ENCODE measurements around the gene COL18A1. TPM values are rescaled to one million over a fixed set of nuclear protein-coding genes. Genes with fewer than 3 reads are reported as not detected.
"Not testable (repeated sequence)": the region's sequence is repeated elsewhere in the genome, so short reads cannot be mapped to it uniquely, and the experiment has no call there.

COL18A1 gene
- total and polyA plus RNA-seq, 2 donors: 18.9 to 58.6 TPM

DNA sequence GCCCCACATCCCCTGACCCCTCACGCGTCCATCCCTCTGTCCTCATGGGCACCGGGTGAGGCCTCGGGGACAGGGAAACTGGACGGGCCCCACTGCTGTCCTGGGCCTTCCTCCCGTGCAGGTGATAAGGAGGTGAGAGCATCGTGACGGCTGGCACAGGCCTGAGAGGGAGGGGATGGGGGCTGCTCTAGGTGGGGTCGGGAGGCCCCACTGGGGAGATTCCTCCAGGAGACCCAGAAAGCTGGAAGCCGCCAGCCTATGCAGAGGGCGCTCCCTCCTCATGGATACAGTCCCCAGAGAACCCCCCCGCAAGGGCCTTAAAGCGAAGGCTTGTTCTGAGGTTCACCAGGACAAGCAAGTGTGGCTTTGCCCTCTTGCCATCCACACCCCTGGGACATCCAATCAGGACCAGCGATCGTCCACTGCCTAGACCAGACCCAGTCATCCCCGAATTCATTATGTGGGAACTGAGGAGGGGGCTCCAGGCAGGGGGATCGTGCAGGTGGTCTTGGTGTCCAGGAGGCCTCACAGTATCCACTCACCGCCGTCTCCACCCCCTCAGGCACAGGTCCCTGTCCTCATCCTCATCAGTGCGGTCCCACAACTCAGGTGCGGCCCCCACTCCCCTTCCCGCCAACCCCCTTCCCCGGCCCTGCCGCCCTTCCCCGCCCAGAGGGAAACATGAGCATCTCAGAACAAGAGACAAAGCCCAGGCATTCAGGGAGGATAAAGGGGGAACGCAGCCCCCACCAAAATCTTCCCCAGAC is 45.3 kb upstream of the COL18A1 start:
- H3K27me3 ChIP-seq (ENCODE audit: control insufficient read depth in 2 of 2, insufficient read depth in 1 of 2, low read length in 1 of 2): peaks cover 0 to 36% of the 10 kb centered on the region in 2 donors

GRCh38 chr21:45361033-45361997 is 43.6 kb upstream of the COL18A1 start:
- no peak overlapping the region for H3K4me3 ChIP-seq (ENCODE audit: low read length in 2 of 2)
- peaks cover 0 to 30% of the 10 kb centered on the region in 2 donors for H3K27me3 ChIP-seq (ENCODE audit: control insufficient read depth in 2 of 2, insufficient read depth in 1 of 2, low read length in 1 of 2)
- peaks cover 0 to 7% of the 10 kb centered on the region in 2 donors for H3K4me1 ChIP-seq (ENCODE audit: control insufficient read depth in 2 of 2, insufficient read depth in 2 of 2, low read length in 2 of 2)
- H3K36me3 ChIP-seq (ENCODE audit: control insufficient read depth in 2 of 2, insufficient read depth in 2 of 2, low read length in 1 of 2): no peaks in the 10 kb centered on the region
- WGBS: 91% methylated on average over 29 of the region's 29 CpGs
- no peak overlapping the region for H3K27ac ChIP-seq (ENCODE audit: low read depth in 1 of 2, low read length in 1 of 2)
- H3K9me3 ChIP-seq (ENCODE audit: control insufficient read depth in 2 of 2, insufficient read depth in 1 of 2, low read length in 1 of 2): no peaks in the 10 kb centered on the region
- DNase-seq (ENCODE audit: low read depth in 6 of 9, low spot score in 9 of 9): no peak

More for the DNA sequence above, 45.3 kb upstream of the COL18A1 start:
- H3K27ac ChIP-seq (ENCODE audit: low read depth in 1 of 2, low read length in 1 of 2): no peak overlapping the region
- no peaks in the 10 kb centered on the region for H3K9me3 ChIP-seq (ENCODE audit: control insufficient read depth in 2 of 2, insufficient read depth in 1 of 2, low read length in 1 of 2)
- no peaks in the 10 kb centered on the region for H3K36me3 ChIP-seq (ENCODE audit: control insufficient read depth in 2 of 2, insufficient read depth in 2 of 2, low read length in 1 of 2)
- 93% methylated on average over 26 of the region's 26 CpGs for WGBS
- no peak for DNase-seq (ENCODE audit: low read depth in 6 of 9, low spot score in 9 of 9)
- H3K4me3 ChIP-seq (ENCODE audit: low read length in 2 of 2): no peak overlapping the region
- H3K4me1 ChIP-seq (ENCODE audit: control insufficient read depth in 2 of 2, insufficient read depth in 2 of 2, low read length in 2 of 2): peaks cover 0 to 4% of the 10 kb centered on the region in 2 donors

DNA sequence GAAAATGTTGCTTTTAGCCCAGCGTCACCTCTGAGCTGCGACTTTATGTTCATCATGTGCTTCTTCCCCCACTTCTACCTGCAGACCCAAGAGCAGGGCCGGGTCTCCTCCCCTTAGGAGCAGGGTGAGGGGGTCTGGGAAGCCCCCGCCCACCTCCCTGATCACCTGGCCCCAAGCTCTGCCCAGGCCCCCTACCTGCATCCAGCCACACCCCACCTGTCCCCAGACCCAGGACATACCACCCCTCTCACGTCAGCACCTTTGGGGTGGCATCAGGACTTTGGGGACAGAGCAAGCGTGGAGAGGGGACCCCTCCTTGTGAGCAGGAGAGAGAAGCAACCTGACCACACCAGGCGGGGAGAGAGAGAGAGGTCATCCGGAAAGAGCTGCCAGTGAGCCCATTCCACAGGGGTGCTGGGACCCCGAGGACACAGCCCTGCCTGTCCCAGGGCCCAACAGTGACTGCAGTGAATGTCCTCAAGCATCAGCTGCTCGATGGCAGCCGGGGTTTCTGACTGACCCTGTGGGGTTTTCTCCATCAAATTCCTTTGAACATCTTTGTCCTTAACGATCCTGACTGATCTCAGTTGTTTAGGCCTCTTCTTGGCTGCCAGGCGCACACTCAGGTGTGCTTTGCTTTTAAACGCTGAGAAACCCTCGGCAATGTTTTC is 42.8 kb upstream of the COL18A1 start:
- WGBS: 92% methylated on average over 15 of the region's 15 CpGs

GRCh38 chr21:45362748-45363145 is 42.2 kb upstream of the COL18A1 start:
- H3K36me3 ChIP-seq (ENCODE audit: control insufficient read depth in 2 of 2, insufficient read depth in 2 of 2, low read length in 1 of 2): no peaks in the 10 kb centered on the region
- H3K9me3 ChIP-seq (ENCODE audit: control insufficient read depth in 2 of 2, insufficient read depth in 1 of 2, low read length in 1 of 2): no peaks in the 10 kb centered on the region
- peaks cover 0 to 5% of the 10 kb centered on the region in 2 donors for H3K4me1 ChIP-seq (ENCODE audit: control insufficient read depth in 2 of 2, insufficient read depth in 2 of 2, low read length in 2 of 2)
- H3K4me3 ChIP-seq (ENCODE audit: low read length in 2 of 2): no peak overlapping the region
- no peak overlapping the region for H3K27ac ChIP-seq (ENCODE audit: low read depth in 1 of 2, low read length in 1 of 2)
- peaks cover 0 to 20% of the 10 kb centered on the region in 2 donors for H3K27me3 ChIP-seq (ENCODE audit: control insufficient read depth in 2 of 2, insufficient read depth in 1 of 2, low read length in 1 of 2)
- DNase-seq (ENCODE audit: low read depth in 6 of 9, low spot score in 9 of 9): no peak
- 94% methylated on average over 14 of the region's 14 CpGs for WGBS

More for the DNA sequence above, 42.8 kb upstream of the COL18A1 start:
- Histone ChIP-seq H3K36me3 (ENCODE audit: control insufficient read depth in 2 of 2, insufficient read depth in 2 of 2, low read length in 1 of 2) (no peaks in the 10 kb centered on the region), H3K4me1 (ENCODE audit: control insufficient read depth in 2 of 2, insufficient read depth in 2 of 2, low read length in 2 of 2) (peaks cover 0 to 7% of the 10 kb centered on the region in 2 donors), H3K27ac (ENCODE audit: low read depth in 1 of 2, low read length in 1 of 2) (no peak overlapping the region), H3K27me3 (ENCODE audit: control insufficient read depth in 2 of 2, insufficient read depth in 1 of 2, low read length in 1 of 2) (peaks cover 0 to 24% of the 10 kb centered on the region in 2 donors), H3K4me3 (ENCODE audit: low read length in 2 of 2) (no peak overlapping the region), H3K9me3 (ENCODE audit: control insufficient read depth in 2 of 2, insufficient read depth in 1 of 2, low read length in 1 of 2) (no peaks in the 10 kb centered on the region)
- DNase-seq (ENCODE audit: low read depth in 6 of 9, low spot score in 9 of 9): no peak

DNA sequence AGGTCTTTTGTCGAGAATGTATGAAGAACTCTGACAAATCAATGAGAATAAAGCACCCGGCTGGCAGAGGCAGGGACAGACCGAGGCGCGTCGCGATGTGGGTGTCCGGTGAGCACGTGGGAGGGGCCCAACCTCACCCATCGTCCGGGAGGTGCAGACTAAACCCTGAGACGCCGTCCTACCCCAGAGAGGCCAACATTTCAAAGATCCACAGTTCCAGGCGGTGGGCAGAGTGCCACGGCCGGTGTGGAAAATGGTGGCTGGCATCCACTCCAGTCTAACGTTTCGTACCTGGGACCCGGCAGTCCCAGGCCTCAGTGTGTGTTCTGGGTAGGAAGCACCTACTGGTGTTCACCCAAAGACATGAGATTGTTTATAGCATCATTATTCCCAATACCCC is 41.7 kb upstream of the COL18A1 start:
- not testable (repeated sequence) for H3K36me3 ChIP-seq (ENCODE audit: control insufficient read depth in 2 of 2, insufficient read depth in 2 of 2, low read length in 1 of 2); H3K4me1 ChIP-seq (ENCODE audit: control insufficient read depth in 2 of 2, insufficient read depth in 2 of 2, low read length in 2 of 2); H3K27ac ChIP-seq (ENCODE audit: low read depth in 1 of 2, low read length in 1 of 2); H3K4me3 ChIP-seq (ENCODE audit: low read length in 2 of 2); DNase-seq (ENCODE audit: low read depth in 6 of 9, low spot score in 9 of 9); H3K9me3 ChIP-seq (ENCODE audit: control insufficient read depth in 2 of 2, insufficient read depth in 1 of 2, low read length in 1 of 2)
- 91% methylated on average over 19 of the region's 19 CpGs for WGBS
- peaks cover 0 to 18% of the 10 kb centered on the region in 2 donors for H3K27me3 ChIP-seq (ENCODE audit: control insufficient read depth in 2 of 2, insufficient read depth in 1 of 2, low read length in 1 of 2)

DNA sequence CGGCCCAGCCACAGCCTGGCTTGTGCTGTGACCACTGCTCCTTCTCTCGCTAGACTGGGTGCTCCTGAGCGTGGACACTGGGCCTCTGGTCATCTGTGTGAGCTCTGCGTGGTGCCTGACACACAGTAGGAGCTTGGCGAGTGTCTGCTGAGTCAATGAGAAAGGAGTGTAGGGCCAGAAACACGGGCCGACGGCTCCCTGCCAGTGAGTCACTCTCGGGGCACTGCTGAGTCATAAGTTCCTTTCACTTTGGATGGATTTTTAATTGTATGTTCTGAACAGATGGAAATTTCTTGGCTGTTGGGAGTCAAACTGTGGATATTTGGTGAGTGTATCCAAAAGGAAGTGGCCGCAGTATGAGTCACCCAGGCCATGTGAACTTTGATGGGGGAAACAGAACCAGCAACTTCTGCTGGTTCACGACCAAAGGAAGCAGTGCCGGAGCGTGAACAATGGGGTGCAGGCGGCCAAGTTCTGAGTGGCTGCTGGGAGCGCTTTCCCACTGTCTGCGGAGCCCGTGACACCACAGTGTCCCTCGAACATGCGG is 41.0 kb upstream of the COL18A1 start:
- H3K27me3 ChIP-seq (ENCODE audit: control insufficient read depth in 2 of 2, insufficient read depth in 1 of 2, low read length in 1 of 2): peaks cover 0 to 16% of the 10 kb centered on the region in 2 donors
- WGBS: 58% methylated on average over 19 of the region's 19 CpGs
- H3K9me3 ChIP-seq (ENCODE audit: control insufficient read depth in 2 of 2, insufficient read depth in 1 of 2, low read length in 1 of 2): no peaks in the 10 kb centered on the region
- H3K27ac ChIP-seq (ENCODE audit: low read depth in 1 of 2, low read length in 1 of 2): peak overlapping the region; percentile 58 to 68
- H3K4me1 ChIP-seq (ENCODE audit: control insufficient read depth in 2 of 2, insufficient read depth in 2 of 2, low read length in 2 of 2): peaks cover 0 to 5% of the 10 kb centered on the region in 2 donors
- DNase-seq (ENCODE audit: low read depth in 6 of 9, low spot score in 9 of 9): peak in 1 of 9 donors; percentile 8
- H3K36me3 ChIP-seq (ENCODE audit: control insufficient read depth in 2 of 2, insufficient read depth in 2 of 2, low read length in 1 of 2): no peaks in the 10 kb centered on the region
- no peak overlapping the region for H3K4me3 ChIP-seq (ENCODE audit: low read length in 2 of 2)

DNA sequence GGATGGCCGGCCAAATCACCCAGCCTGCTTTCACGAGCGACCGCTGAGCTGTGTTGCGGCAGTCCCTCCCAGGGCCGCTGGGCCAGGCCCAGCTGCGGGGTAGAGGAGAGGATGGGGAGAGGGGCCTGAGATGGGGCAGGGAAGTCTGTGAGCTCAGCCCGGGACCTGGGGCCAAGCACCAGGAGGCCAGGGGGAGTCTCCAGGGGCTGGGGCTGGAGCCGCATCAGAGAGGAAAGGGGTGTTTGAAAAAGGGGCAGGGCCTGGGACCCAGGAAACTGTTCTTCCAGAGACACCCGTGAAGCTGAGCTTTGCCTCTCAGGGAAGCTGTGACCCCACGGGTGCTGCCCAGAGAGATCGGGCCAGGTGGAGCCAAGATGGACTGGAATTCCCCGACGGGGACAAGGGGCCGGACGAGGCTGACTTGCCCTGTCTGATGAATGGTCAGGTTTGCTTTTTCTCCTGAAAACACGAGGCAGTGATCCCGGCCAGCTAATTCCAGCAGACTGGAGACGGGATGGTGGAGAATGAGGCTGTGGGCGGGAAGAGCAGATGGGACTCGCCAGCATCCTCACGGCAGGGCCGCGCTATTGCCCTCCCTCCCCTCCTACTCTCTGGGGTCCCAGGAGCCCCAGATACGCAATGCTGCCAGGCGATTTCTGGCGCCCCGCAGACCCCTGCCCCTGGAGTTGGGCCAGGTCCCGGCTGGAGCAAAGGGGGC is 40.3 kb upstream of the COL18A1 start:
- 87% methylated on average over 29 of the region's 29 CpGs for WGBS
- Histone ChIP-seq H3K27me3 (ENCODE audit: control insufficient read depth in 2 of 2, insufficient read depth in 1 of 2, low read length in 1 of 2) (peaks cover 0 to 16% of the 10 kb centered on the region in 2 donors), H3K27ac (ENCODE audit: low read depth in 1 of 2, low read length in 1 of 2) (peak overlapping the region; percentile 58 to 68), H3K4me3 (ENCODE audit: low read length in 2 of 2) (no peak overlapping the region), H3K36me3 (ENCODE audit: control insufficient read depth in 2 of 2, insufficient read depth in 2 of 2, low read length in 1 of 2) (no peaks in the 10 kb centered on the region), H3K4me1 (ENCODE audit: control insufficient read depth in 2 of 2, insufficient read depth in 2 of 2, low read length in 2 of 2) (peaks cover 0 to 5% of the 10 kb centered on the region in 2 donors), H3K9me3 (ENCODE audit: control insufficient read depth in 2 of 2, insufficient read depth in 1 of 2, low read length in 1 of 2) (no peaks in the 10 kb centered on the region)
- no peak for DNase-seq (ENCODE audit: low read depth in 6 of 9, low spot score in 9 of 9)

- H3K27ac ChIP-seq (ENCODE audit: low read depth in 1 of 2, low read length in 1 of 2): peak overlapping the region; percentile 17 to 64
- DNase-seq (ENCODE audit: low read depth in 6 of 9, low spot score in 9 of 9): no peak
- H3K4me3 ChIP-seq (ENCODE audit: low read length in 2 of 2): no peak overlapping the region
- H3K36me3 ChIP-seq (ENCODE audit: control insufficient read depth in 2 of 2, insufficient read depth in 2 of 2, low read length in 1 of 2): no peaks in the 10 kb centered on the region
- H3K27me3 ChIP-seq (ENCODE audit: control insufficient read depth in 2 of 2, insufficient read depth in 1 of 2, low read length in 1 of 2): peaks cover 0 to 16% of the 10 kb centered on the region in 2 donors
- H3K4me1 ChIP-seq (ENCODE audit: control insufficient read depth in 2 of 2, insufficient read depth in 2 of 2, low read length in 2 of 2): peaks cover 0 to 5% of the 10 kb centered on the region in 2 donors
- WGBS: 92% methylated on average over 25 of the region's 25 CpGs
- no peaks in the 10 kb centered on the region for H3K9me3 ChIP-seq (ENCODE audit: control insufficient read depth in 2 of 2, insufficient read depth in 1 of 2, low read length in 1 of 2)
Observed at GRCh38 chr21:45365186-45365607, 39.8 kb upstream of the COL18A1 start.
